ENCODE results near the gene ALKAL2.

ALKAL2 gene

GRCh38 chr2:249538-250042, 38.3 kb downstream of the ALKAL2 start:
- no peak for TF ChIP-seq CTCF (IDR thresholded peaks at IDR 0.05; ENCODE audit: insufficient read depth, low read depth, low read length, missing control alignments)
- H3K4me3 ChIP-seq (ENCODE audit: low read depth, low read length): no peak overlapping the region
- DNase-seq (ENCODE audit: low read depth): no peak

GRCh38 chr2:248724-249123, 39.2 kb downstream of the ALKAL2 start:
- DNase-seq (ENCODE audit: low read depth): no peak
- TF ChIP-seq CTCF (IDR thresholded peaks at IDR 0.05; ENCODE audit: insufficient read depth, low read depth, low read length, missing control alignments): no peak
- no peak overlapping the region for H3K4me3 ChIP-seq (ENCODE audit: low read depth, low read length)

- no peak overlapping the region for H3K4me3 ChIP-seq (ENCODE audit: low read depth, low read length)
- peak; percentile 51 for DNase-seq (ENCODE audit: low read depth)
- TF ChIP-seq CTCF (IDR thresholded peaks at IDR 0.05; ENCODE audit: insufficient read depth, low read depth, low read length, missing control alignments): peak; percentile 55
Observed at GRCh38 chr2:246489-247144, 41.3 kb downstream of the ALKAL2 start.

DNA sequence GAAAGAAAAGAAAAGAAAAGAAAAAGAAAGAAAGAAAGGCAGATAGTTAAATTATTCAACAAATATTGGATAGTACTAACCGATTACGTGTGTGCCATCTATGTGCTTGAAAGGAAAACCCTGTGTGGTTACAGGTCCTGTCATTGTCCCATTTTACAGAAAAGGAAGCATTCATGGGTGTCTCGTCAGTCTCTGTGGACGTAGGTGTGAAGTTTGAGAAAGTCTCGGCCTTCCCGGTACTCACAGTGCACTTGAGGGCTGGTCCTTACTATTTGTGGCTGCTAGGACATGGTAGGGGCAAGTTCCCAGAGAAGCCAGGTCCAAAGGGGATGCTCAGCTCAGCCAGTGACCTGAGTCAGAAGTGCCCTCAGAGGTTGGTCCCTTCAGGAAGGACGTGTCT, 43.3 kb downstream of the ALKAL2 start:
- no peak for TF ChIP-seq CTCF (IDR thresholded peaks at IDR 0.05; ENCODE audit: insufficient read depth, low read depth, low read length, missing control alignments)
- no peak for DNase-seq (ENCODE audit: low read depth)
- H3K4me3 ChIP-seq (ENCODE audit: low read depth, low read length): no peak overlapping the region

DNA sequence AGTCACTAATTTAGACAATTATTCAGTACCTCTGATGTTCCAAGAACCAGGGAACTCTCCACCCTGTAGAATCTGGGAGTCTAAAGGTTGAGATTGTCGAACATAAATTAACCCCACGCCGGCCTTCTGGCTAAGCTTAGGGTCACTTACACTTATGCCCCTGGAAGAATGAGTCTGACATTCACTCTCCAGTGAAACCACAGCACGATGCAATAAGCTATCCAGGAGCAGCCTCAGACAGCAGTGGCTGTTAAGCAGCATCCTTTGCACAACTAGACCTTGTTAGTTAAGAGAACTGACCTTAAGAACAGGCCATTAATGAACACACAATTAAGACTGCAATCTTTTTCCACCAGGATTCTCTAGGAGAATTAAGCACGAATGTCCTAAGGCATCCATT, 49.0 kb downstream of the ALKAL2 start:
- no peak for DNase-seq (ENCODE audit: low read depth)
- no peak overlapping the region for H3K4me3 ChIP-seq (ENCODE audit: low read depth, low read length)
- no peak for TF ChIP-seq CTCF (IDR thresholded peaks at IDR 0.05; ENCODE audit: insufficient read depth, low read depth, low read length, missing control alignments)

DNA sequence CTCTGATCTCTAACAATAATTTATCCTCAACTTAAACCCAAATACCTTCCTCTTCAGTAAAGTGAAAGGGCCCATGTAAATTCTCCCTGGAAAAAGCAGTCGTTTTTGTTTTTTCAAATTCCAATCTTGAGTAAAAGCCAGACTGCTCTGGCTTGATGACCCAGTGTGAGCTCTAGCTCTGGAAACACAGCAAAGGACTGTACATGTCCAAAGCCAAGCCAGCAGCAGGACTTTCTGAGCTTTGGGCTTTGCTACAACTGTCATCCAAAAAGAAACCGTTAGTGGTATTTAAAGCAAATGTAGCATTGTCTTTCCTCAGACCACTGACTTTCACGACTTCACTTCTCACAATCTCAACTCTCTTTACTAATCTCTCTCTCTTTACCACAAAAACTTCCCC, 49.5 kb downstream of the ALKAL2 start:
- TF ChIP-seq CTCF (IDR thresholded peaks at IDR 0.05; ENCODE audit: insufficient read depth, low read depth, low read length, missing control alignments): no peak
- DNase-seq (ENCODE audit: low read depth): no peak
- H3K4me3 ChIP-seq (ENCODE audit: low read depth, low read length): no peak overlapping the region

- no peak for DNase-seq (ENCODE audit: low read depth)
- H3K4me3 ChIP-seq (ENCODE audit: low read depth, low read length): no peak overlapping the region
- no peak for TF ChIP-seq CTCF (IDR thresholded peaks at IDR 0.05; ENCODE audit: insufficient read depth, low read depth, low read length, missing control alignments)
Observed at GRCh38 chr2:237878-238277, 50.0 kb downstream of the ALKAL2 start.

Measured in GM12865 (cell line).